ENCODE data around the gene LDB2.
"Not testable (repeated sequence)": the region's sequence is repeated elsewhere in the genome, so short reads cannot be mapped to it uniquely, and the experiment has no call there.

LDB2 gene

GRCh38 chr4:16660656-16661055 lies 237.8 kb downstream of the LDB2 start:
- no peaks in the 10 kb centered on the region for H3K36me3 Mint-ChIP-seq (ENCODE audit: low read depth)
- H3K27ac Mint-ChIP-seq = no peak overlapping the region
- H3K4me3 Mint-ChIP-seq = no peak overlapping the region
- no peaks in the 10 kb centered on the region for H3K4me1 Mint-ChIP-seq (ENCODE audit: low read depth)
- peaks cover 7% of the 10 kb centered on the region for H3K9me3 Mint-ChIP-seq
- H3K27me3 Mint-ChIP-seq (ENCODE audit: low read depth) = no peaks in the 10 kb centered on the region

- H3K9me3 Mint-ChIP-seq = peaks cover 2% of the 10 kb centered on the region
- H3K36me3 Mint-ChIP-seq (ENCODE audit: low read depth) = no peaks in the 10 kb centered on the region
- H3K27ac Mint-ChIP-seq = no peak overlapping the region
- H3K27me3 Mint-ChIP-seq (ENCODE audit: low read depth) = no peaks in the 10 kb centered on the region
- H3K4me3 Mint-ChIP-seq = no peak overlapping the region
- no peaks in the 10 kb centered on the region for H3K4me1 Mint-ChIP-seq (ENCODE audit: low read depth)
Observed at GRCh38 chr4:16659694-16660093, 238.8 kb downstream of the LDB2 start.

GRCh38 chr4:16659079-16659478 lies 239.4 kb downstream of the LDB2 start:
- H3K4me3 Mint-ChIP-seq = no peak overlapping the region
- H3K27me3 Mint-ChIP-seq (ENCODE audit: low read depth) = no peaks in the 10 kb centered on the region
- H3K36me3 Mint-ChIP-seq (ENCODE audit: low read depth) = no peaks in the 10 kb centered on the region
- no peaks in the 10 kb centered on the region for H3K4me1 Mint-ChIP-seq (ENCODE audit: low read depth)
- H3K27ac Mint-ChIP-seq = no peak overlapping the region
- H3K9me3 Mint-ChIP-seq = no peaks in the 10 kb centered on the region

- Mint-ChIP-seq H3K4me3 (no peak overlapping the region), H3K4me1 (ENCODE audit: low read depth) (no peaks in the 10 kb centered on the region), H3K36me3 (ENCODE audit: low read depth) (no peaks in the 10 kb centered on the region), H3K27ac (no peak overlapping the region), H3K27me3 (ENCODE audit: low read depth) (no peaks in the 10 kb centered on the region), H3K9me3 (no peaks in the 10 kb centered on the region)
Observed at GRCh38 chr4:16658183-16658582, 240.3 kb downstream of the LDB2 start.

GRCh38 chr4:16655111-16655510 lies 243.3 kb downstream of the LDB2 start:
- no peak overlapping the region for H3K4me3 Mint-ChIP-seq
- H3K36me3 Mint-ChIP-seq (ENCODE audit: low read depth) = no peaks in the 10 kb centered on the region
- no peak overlapping the region for H3K27ac Mint-ChIP-seq
- H3K27me3 Mint-ChIP-seq (ENCODE audit: low read depth) = no peaks in the 10 kb centered on the region
- H3K9me3 Mint-ChIP-seq = no peaks in the 10 kb centered on the region
- H3K4me1 Mint-ChIP-seq (ENCODE audit: low read depth) = no peaks in the 10 kb centered on the region

GRCh38 chr4:16652732-16653305 lies 245.6 kb downstream of the LDB2 start:
- H3K4me1 Mint-ChIP-seq (ENCODE audit: low read depth) = no peaks in the 10 kb centered on the region
- H3K27ac Mint-ChIP-seq = no peak overlapping the region
- H3K36me3 Mint-ChIP-seq (ENCODE audit: low read depth) = no peaks in the 10 kb centered on the region
- H3K27me3 Mint-ChIP-seq (ENCODE audit: low read depth) = no peaks in the 10 kb centered on the region
- no peaks in the 10 kb centered on the region for H3K9me3 Mint-ChIP-seq
- H3K4me3 Mint-ChIP-seq = no peak overlapping the region

- H3K27ac Mint-ChIP-seq = no peak overlapping the region
- H3K9me3 Mint-ChIP-seq = no peaks in the 10 kb centered on the region
- H3K27me3 Mint-ChIP-seq (ENCODE audit: low read depth) = no peaks in the 10 kb centered on the region
- no peaks in the 10 kb centered on the region for H3K4me1 Mint-ChIP-seq (ENCODE audit: low read depth)
- no peak overlapping the region for H3K4me3 Mint-ChIP-seq
- H3K36me3 Mint-ChIP-seq (ENCODE audit: low read depth) = no peaks in the 10 kb centered on the region
Observed at GRCh38 chr4:16646459-16646858, 252.0 kb downstream of the LDB2 start.

- Mint-ChIP-seq H3K27ac (no peak overlapping the region), H3K4me1 (ENCODE audit: low read depth) (no peaks in the 10 kb centered on the region), H3K9me3 (no peaks in the 10 kb centered on the region)
Observed at GRCh38 chr4:16643893-16644292, 254.6 kb downstream of the LDB2 start.

GRCh38 chr4:16642897-16643296 lies 255.5 kb downstream of the LDB2 start:
- Mint-ChIP-seq H3K27ac (no peak overlapping the region), H3K36me3 (ENCODE audit: low read depth) (no peaks in the 10 kb centered on the region), H3K4me1 (ENCODE audit: low read depth) (no peaks in the 10 kb centered on the region), H3K9me3 (no peaks in the 10 kb centered on the region), H3K4me3 (no peak overlapping the region), H3K27me3 (ENCODE audit: low read depth) (no peaks in the 10 kb centered on the region)

More at GRCh38 chr4:16643893-16644292, 254.6 kb downstream of the LDB2 start:
- no peaks in the 10 kb centered on the region for H3K27me3 Mint-ChIP-seq (ENCODE audit: low read depth)
- no peak overlapping the region for H3K4me3 Mint-ChIP-seq
- H3K36me3 Mint-ChIP-seq (ENCODE audit: low read depth) = no peaks in the 10 kb centered on the region

GRCh38 chr4:16641971-16642370 lies 256.5 kb downstream of the LDB2 start:
- Mint-ChIP-seq H3K36me3 (ENCODE audit: low read depth) (no peaks in the 10 kb centered on the region), H3K9me3 (no peaks in the 10 kb centered on the region), H3K4me3 (no peak overlapping the region), H3K4me1 (ENCODE audit: low read depth) (no peaks in the 10 kb centered on the region), H3K27ac (no peak overlapping the region), H3K27me3 (ENCODE audit: low read depth) (no peaks in the 10 kb centered on the region)

GRCh38 chr4:16636912-16637630 lies 261.4 kb downstream of the LDB2 start:
- Mint-ChIP-seq H3K4me3 (no peak overlapping the region), H3K27ac (no peak overlapping the region), H3K9me3 (peaks cover 5% of the 10 kb centered on the region), H3K27me3 (ENCODE audit: low read depth) (no peaks in the 10 kb centered on the region), H3K4me1 (ENCODE audit: low read depth) (no peaks in the 10 kb centered on the region), H3K36me3 (ENCODE audit: low read depth) (no peaks in the 10 kb centered on the region)

GRCh38 chr4:16636304-16636703 lies 262.1 kb downstream of the LDB2 start:
- Mint-ChIP-seq H3K4me3 (no peak overlapping the region), H3K27ac (no peak overlapping the region), H3K36me3 (ENCODE audit: low read depth) (no peaks in the 10 kb centered on the region), H3K9me3 (peaks cover 10% of the 10 kb centered on the region), H3K4me1 (ENCODE audit: low read depth) (no peaks in the 10 kb centered on the region), H3K27me3 (ENCODE audit: low read depth) (no peaks in the 10 kb centered on the region)

GRCh38 chr4:16629274-16629673 lies 269.2 kb downstream of the LDB2 start:
- H3K4me3 Mint-ChIP-seq; H3K27me3 Mint-ChIP-seq (ENCODE audit: low read depth); H3K4me1 Mint-ChIP-seq (ENCODE audit: low read depth): not testable (repeated sequence)

GRCh38 chr4:16628835-16629234 lies 269.6 kb downstream of the LDB2 start:
- H3K27me3 Mint-ChIP-seq (ENCODE audit: low read depth); H3K36me3 Mint-ChIP-seq (ENCODE audit: low read depth); H3K4me3 Mint-ChIP-seq; H3K27ac Mint-ChIP-seq; H3K4me1 Mint-ChIP-seq (ENCODE audit: low read depth): not testable (repeated sequence)
- H3K9me3 Mint-ChIP-seq = peaks cover 11% of the 10 kb centered on the region

More at GRCh38 chr4:16629274-16629673, 269.2 kb downstream of the LDB2 start:
- H3K27ac Mint-ChIP-seq; H3K36me3 Mint-ChIP-seq (ENCODE audit: low read depth): not testable (repeated sequence)
- H3K9me3 Mint-ChIP-seq = peaks cover 12% of the 10 kb centered on the region

- no peak overlapping the region for H3K27ac Mint-ChIP-seq
- H3K4me1 Mint-ChIP-seq (ENCODE audit: low read depth) = no peaks in the 10 kb centered on the region
- H3K9me3 Mint-ChIP-seq = peaks cover 11% of the 10 kb centered on the region
- no peak overlapping the region for H3K4me3 Mint-ChIP-seq
- H3K27me3 Mint-ChIP-seq (ENCODE audit: low read depth) = no peaks in the 10 kb centered on the region
- H3K36me3 Mint-ChIP-seq (ENCODE audit: low read depth) = no peaks in the 10 kb centered on the region
Observed at GRCh38 chr4:16627999-16628398, 270.4 kb downstream of the LDB2 start.

All from T-helper 1 cell treated with Interleukin-12 subunit alpha and Interleukin-12 subunit beta and Interleukin-4 antibody, amounts not matched to agents 30 μg/mL and 1 μg/mL, for 36 hours (primary cell).